ENCODE results near the gene SMARCA5. TPM values are rescaled to one million over a fixed set of nuclear protein-coding genes. Genes with fewer than 3 reads are reported as not detected.
A peak's percentile ranks its signal among the peaks of the same experiment; 100 is the strongest.

Gene SMARCA5, protein sequence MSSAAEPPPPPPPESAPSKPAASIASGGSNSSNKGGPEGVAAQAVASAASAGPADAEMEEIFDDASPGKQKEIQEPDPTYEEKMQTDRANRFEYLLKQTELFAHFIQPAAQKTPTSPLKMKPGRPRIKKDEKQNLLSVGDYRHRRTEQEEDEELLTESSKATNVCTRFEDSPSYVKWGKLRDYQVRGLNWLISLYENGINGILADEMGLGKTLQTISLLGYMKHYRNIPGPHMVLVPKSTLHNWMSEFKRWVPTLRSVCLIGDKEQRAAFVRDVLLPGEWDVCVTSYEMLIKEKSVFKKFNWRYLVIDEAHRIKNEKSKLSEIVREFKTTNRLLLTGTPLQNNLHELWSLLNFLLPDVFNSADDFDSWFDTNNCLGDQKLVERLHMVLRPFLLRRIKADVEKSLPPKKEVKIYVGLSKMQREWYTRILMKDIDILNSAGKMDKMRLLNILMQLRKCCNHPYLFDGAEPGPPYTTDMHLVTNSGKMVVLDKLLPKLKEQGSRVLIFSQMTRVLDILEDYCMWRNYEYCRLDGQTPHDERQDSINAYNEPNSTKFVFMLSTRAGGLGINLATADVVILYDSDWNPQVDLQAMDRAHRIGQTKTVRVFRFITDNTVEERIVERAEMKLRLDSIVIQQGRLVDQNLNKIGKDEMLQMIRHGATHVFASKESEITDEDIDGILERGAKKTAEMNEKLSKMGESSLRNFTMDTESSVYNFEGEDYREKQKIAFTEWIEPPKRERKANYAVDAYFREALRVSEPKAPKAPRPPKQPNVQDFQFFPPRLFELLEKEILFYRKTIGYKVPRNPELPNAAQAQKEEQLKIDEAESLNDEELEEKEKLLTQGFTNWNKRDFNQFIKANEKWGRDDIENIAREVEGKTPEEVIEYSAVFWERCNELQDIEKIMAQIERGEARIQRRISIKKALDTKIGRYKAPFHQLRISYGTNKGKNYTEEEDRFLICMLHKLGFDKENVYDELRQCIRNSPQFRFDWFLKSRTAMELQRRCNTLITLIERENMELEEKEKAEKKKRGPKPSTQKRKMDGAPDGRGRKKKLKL
- total RNA-seq = 10 to 100 TPM; 29.1 to 33.3 TPM
- long read RNA-seq, full-length matches to known transcripts = 49 of 80 reads
- long read RNA-seq, partial matches to known transcripts = 29 of 80 reads
- long read RNA-seq, other reads (novel, unspliced or antisense) = 2 of 80 reads

DNA sequence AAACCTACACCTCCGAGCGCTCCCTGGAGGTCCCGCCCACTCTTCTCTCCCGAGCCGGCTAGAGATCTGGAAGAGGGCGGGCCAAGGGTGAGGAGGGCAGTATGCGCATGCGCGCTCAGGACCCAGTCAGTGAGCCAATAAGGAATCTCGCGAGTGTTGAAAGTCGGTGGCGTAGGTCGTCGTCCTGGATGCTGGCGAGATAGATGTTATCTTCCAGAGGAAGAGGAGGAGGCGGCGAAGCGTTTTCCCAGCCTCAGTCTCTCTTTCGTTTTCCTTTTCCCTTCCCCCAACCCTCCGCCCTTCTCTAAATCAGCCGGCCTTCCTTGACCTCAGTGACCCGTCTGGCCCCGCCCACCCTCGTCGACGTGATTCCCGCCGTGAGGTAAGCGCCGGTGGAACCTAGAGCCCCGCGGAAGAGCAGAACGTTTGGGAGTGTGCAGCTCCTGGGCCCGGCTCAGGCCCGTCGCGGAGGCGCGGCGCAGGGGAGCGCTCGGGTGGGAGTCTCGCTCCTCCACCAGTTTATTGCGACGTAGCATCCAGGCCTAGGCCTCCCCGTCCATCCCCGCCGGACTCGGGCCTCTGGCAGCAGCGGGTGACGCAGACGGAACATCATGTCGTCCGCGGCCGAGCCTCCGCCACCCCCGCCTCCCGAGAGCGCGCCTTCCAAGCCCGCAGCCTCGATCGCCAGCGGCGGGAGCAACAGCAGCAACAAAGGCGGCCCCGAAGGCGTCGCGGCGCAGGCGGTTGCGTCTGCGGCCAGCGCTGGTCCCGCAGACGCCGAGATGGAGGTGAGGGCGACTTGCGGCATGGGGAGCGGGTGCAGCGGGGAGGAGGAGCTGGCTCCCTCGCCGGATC is at the start of gene SMARCA5:
Gene SMARCA5, plus strand, starts transcription at position 389 of the 855 bp plus-strand sequence. Its CDS starts 223 bp downstream, at position 612.
- ATAC-seq = peak; percentile 91
- peak; percentile 96 to 98 for DNase-seq
- intact Hi-C loops (cut with DNase I, micrococcal nuclease) = no loop called here

DNA sequence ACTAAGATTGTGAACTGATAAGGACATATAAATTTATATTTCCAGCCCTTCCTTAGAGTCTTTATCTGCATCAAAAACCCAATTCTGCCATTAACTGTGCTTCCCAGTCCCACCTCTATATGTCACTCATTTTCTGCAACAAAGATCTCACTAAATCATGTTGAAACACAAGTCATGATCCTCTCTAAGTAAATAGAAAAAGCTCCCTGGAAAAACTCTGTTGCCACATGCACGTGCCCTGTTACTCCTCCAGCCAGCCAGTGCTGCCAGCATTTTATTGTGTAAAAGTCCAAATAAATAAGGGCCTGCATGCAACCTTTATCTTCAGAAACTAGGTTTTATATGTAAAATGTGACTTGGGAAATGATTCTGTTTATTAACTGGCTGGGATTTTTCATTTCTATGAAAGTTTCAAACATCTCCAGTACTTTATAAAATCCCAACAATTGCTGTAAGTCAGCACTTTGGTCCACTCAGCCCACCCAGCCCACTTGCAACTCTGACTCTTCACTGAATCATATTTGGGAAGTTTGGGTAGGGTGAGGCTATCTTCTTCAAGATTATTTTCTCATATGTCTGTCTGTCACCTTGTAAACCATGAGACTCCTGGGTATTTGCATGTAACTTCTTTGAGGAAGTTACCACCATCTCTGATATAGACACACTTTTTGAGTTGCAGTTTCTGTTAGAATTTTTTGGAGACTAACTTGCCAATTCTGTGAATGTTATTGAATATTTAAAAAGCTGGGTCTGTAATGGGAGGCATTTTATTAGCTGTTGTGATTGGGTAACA is 40.0 kb upstream of the SMARCA5 start:
- intact Hi-C loops (cut with DNase I, micrococcal nuclease) = no loop called here
- ATAC-seq = no peak
- DNase-seq = no peak

DNA sequence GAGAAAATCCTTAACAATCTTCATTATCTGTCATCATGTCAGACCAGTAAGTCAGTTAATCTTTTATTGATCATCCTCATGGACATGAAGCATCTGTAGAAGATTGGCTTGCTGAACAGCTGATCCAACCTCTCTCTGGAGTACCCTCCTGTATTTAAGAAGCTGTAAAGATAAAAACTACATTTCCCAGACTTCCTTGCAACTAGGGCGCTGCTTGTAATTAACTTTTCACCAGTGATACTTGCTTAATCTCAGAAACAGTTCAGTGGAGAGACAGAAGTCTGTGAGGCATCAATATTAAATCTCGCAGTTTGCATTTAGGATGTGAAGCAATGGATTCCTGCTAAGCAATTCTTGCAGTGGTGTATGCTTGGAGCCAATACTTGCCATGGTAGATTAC is 36.0 kb upstream of the SMARCA5 start:
- intact Hi-C loops (cut with DNase I, micrococcal nuclease) = no loop called here
- no peak for DNase-seq
- no peak for ATAC-seq

DNA sequence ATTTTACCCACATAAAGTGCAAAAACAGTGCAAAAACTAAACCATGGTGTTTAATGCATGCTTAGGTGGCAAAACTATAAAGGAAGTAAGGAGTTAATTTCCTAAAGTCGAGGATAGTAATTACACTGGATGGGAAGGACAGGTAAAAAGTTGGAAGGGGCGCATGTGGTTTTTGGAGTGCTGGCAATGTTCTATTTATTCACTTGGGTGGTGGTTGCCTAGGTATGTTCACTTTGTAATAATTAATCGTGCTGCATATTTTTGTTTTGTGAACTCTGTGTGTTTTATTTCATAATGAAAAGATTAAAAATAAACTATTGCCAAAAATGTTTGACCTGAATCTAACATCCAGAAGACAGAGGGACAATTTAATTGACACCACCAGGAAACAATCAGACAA is 32.1 kb upstream of the SMARCA5 start:
- no peak for ATAC-seq
- no peak for DNase-seq
- intact Hi-C loops (cut with DNase I, micrococcal nuclease) = loop anchor here in 1 of 2 donors (5.0 kb wide), 1 partner anchor 279 kb away; no protein-coding TSS in a partner anchor

DNA sequence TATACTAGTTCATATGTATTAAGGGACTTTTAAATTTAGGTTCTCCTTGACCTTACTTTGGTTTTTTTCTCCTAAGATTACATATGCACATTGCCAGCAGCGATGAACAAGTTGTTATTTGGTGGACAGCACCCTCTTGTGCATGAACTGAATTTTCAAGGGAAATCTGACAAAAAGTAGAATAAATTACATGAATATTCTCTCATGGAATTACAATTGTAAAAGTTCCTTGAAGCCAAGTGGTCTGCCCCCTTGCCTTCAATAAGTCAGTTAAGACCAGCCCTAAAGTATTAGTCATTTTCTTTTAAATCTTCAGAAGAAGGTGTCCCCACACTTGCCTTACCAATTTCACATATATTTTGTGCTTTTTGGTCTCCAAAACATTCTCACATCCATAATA is 30.7 kb upstream of the SMARCA5 start:
- ATAC-seq (peak; percentile 68), DNase-seq (no peak)
- intact Hi-C loops (cut with DNase I, micrococcal nuclease) = loop anchor here in 1 of 2 donors (5.0 kb wide), 1 partner anchor 281 kb away; no protein-coding TSS in a partner anchor

DNA sequence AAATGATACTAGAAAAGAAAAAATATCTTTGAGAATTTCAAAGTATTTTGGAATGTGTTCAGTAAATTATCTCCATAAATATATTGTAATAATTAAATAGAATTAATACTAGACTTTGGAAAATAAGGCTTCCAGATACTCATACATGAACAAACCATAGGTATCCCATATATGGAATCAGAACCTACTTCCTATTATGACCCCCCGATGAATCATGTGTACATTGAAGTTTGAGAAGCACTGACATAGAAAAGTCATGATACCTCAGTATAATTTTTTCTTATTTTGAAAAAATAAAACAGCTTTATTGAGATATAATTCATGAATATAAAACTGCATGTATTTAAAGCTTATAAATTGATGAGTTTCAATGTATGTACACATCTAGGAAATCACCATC is 27.2 kb upstream of the SMARCA5 start:
- intact Hi-C loops (cut with DNase I, micrococcal nuclease) = no loop called here
- ATAC-seq = no peak
- DNase-seq = no peak

DNA sequence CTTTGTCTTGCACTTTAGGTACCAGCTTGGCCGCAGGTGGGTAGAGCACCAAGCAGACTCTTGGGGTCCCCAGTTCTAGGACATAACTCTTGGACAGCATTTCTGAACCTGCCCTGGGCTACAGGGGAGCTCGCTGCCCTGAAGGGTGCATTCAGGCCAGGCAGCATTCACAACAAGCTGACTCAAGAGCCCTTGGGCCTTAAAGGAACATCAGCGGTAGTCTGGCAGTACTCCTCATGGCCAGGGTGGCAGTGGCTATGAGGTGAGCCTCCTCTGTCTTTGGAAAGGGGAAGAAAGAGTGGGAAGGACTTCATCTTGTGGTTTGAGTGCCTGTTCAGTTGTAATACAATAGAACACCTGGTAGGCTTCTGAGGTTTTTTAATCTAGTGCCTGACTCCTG is 24.8 kb upstream of the SMARCA5 start:
- ATAC-seq = no peak
- intact Hi-C loops (cut with DNase I, micrococcal nuclease) = no loop called here
- no peak for DNase-seq

DNA sequence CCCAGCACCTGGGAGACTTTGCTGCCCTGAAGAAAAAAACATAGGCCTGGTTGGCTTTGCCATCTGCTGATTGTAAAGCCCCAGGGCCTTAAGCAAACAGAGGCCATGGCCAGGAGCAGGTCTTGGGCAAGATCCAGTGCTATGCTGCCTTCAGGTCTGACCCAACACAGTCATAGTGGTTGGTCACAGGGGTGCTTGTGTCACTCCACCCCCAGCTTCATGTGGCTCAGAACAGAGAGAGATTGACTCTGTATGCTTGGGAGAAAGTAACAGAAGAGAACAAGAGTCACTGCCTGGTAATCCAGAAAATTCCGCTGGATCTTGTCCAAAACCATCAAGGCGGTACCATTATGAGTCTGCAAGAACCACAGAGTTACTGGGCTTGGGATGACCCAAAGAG is 24.4 kb upstream of the SMARCA5 start:
- no peak for DNase-seq
- intact Hi-C loops (cut with DNase I, micrococcal nuclease) = no loop called here
- ATAC-seq = no peak

DNA sequence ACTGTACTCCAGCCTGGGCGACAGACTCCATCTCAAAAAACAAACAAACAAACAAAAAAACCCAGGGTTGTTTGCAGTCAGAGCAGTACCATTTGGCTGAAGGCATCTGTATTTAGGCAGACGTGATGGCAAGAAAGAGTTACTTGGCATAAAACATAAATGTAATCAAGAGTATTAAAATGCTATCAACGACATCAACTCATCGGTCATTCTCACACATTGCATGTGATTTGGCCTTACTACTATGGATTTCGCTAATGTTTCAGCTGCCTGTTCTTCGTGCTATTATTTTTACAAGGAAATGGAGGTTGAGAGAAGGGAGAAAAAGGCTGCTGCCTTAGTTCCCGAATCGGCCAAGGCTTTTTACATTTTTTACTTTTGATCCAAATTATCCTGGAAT is 15.5 kb upstream of the SMARCA5 start:
- ATAC-seq (no peak), DNase-seq (no peak)
- intact Hi-C loops (cut with DNase I, micrococcal nuclease) = no loop called here

DNA sequence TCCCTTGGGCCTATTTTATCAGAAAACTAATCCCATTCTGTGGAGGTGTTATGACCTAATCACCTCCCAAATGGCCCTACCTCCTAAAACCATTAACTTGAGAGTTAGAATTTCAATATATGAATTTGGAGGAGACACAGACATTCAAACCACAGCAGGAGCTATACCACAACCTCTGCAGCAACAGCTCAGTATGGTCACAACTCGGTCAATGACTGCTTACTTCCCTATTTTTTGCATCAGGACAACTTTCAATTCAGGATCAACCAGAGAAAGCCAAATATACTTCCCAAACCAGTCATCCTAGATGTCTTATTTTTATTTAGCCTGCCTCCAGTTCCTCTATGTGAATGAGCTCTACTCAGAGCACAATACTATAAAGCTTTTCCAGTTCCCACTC is 11.3 kb upstream of the SMARCA5 start:
- DNase-seq (no peak), ATAC-seq (no peak)
- intact Hi-C loops (cut with DNase I, micrococcal nuclease) = no loop called here

DNA sequence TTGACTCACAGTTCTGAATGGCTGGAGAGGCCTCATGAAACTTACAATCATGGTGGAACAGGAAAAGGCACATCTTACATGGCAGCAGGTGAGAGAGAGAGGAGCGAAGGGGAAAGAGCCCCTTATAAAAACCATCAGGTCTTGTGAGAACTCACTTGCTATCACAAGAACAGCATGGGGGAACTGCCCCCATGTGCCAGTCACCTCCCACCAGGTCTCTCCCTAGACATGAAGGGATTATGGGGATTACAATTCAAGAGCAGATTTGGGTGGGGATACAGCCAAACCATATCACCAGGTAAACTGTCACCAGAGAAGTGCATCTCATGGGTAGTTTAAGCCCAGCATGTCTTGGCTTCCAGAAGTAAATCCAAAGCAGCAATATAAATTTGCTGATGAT is 7.5 kb upstream of the SMARCA5 start:
- no peak for ATAC-seq
- intact Hi-C loops (cut with DNase I, micrococcal nuclease) = no loop called here
- DNase-seq = no peak

DNA sequence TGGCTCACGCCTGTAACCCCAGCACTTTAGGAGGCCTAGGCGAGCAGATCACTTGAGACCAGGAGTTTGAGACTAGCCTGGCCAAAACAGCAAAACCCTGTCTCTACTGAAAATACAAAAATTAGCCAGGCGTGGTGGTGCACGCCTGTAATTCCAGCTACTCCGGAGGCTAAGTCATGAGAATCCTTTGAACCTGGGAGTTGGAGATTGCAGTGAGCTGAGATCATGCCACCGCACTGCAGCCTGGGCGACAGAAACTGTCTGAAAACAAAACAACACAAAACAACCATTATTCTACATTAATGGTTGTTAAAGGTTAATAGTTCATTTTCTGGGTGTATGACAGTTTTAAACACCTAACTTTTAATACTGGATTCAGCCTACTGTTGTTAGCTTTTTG is 1.6 kb upstream of the SMARCA5 start:
- DNase-seq (no peak), ATAC-seq (no peak)
- intact Hi-C loops (cut with DNase I, micrococcal nuclease) = no loop called here

DNA sequence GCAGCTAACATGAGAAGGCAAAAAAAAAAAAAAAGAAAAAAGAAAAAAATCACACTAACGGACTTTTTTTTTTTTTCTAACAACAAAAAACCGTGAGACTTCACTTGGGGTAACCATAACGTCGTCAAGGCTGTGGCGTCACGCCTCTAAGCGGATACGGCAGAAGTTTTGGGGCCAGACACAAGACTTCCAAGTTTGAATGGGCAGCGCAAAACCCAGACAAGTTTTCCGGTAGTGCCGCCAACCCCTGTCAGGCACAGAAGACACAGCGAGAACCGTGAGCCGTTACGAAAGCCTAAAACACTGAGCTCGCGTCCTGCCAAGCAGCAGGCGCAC is 556 bp upstream of the SMARCA5 start:
- intact Hi-C loops (cut with DNase I, micrococcal nuclease) = no loop called here
- DNase-seq = no peak
- ATAC-seq = peak; percentile 18

DNA sequence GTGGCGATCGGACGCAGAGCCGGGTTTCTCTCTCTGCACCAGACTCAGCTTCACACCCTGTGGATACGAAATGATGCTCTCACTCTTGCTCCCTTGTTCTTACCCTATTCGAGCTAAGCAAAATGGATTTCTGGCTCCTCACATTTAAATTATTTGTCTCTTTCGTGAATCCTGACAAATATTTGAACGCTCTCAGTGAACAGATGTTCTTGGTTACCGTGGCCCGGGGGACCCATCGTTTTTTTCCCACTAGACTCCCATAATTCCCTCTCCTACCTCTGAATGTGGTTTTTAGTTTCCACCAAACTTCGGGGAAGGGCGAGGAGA is 630 bp downstream of the SMARCA5 start:
- no peak for DNase-seq
- ATAC-seq = no peak
- intact Hi-C loops (cut with DNase I, micrococcal nuclease) = no loop called here

DNA sequence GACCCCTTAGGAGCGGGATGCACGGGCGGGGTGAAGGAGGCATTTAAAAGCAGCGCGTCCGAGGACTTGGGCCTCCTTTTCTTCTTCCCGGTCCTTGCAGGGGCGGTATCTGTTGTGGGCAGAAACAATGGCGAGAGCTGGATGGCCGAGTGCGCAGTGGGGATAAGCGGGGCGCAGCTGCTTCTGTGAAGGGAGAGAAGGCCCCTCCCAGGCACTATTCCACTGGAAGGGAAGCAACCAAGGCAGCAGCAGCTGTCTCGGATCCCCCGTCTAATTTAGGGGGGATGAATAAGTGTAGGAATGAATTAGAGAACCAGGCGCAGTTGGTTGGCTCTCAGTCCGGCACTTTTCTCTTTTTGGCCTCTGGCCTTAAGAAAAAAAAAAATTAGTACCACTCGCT is 995 bp downstream of the SMARCA5 start:
- intact Hi-C loops (cut with DNase I, micrococcal nuclease) = no loop called here
- peak; percentile 38 for ATAC-seq
- peak; percentile 52 to 55 for DNase-seq

DNA sequence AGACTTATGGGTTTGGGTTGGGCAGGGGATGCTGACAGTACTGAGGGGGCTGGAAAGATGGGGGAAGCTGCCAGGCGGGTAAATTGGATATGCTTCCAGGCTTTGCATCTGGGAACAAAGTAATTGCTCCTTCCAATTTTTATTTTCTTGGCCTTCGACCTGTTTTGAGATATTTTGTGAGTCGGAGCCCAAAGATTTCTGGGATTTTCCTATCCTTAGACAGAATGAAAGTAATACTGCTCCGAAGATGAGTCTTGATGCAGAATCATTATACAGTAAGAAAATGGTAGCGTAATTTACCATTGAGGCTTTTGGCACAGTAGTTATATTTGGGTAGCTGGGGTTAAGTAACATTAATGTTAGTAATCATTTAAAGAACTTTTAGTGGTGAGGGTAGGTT is 1.4 kb downstream of the SMARCA5 start:
- DNase-seq = no peak
- intact Hi-C loops (cut with DNase I, micrococcal nuclease) = no loop called here
- ATAC-seq = no peak

DNA sequence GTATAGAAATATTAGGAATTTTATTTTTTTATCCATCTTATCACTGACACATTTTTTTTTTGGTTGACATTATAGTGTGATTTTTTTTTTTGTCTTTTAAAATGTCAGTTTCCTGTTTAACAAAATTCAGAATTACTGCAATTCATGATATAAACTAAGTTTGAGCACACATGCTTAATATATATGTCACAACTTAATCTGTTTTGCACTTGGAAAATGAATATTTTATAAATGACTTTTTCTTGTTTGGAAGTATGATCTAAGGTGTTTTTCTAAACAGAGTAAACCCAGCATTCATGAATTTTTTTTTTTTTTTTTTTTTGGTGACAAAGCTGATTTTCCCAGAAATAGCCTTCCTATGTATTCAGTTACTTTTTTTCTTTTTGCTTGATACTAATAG is 2.4 kb downstream of the SMARCA5 start:
- intact Hi-C loops (cut with DNase I, micrococcal nuclease) = no loop called here
- DNase-seq (no peak), ATAC-seq (no peak)

DNA sequence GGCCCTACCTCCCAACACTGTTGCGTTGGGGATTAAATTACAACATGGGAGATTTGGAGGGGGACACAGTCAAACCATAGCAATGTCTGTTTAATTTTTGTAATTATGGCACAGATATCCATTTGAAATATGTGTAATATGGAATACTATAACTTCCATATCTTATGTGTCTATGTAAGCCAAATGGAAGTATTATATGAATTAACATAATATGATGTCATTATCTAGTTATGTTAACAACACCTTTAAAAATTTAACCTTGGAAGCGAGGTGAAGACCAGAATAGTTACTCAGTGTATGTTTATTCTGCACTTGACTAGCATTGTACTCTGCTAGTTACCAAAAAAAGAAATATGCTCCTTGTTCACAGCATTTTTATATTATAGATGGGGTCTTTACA is 4.3 kb downstream of the SMARCA5 start:
- ATAC-seq = no peak
- no peak for DNase-seq
- intact Hi-C loops (cut with DNase I, micrococcal nuclease) = no loop called here
